GM23248 (cell line): ENCODE measurements around the gene ADCK2.

Experiments
- EZH2 ChIP-seq: fragments of 200-600 bp; sonication (generic); IDR thresholded peaks from 2 replicates; pipeline ENCODE4 v1.6.1; 2018; ENCODE audit warnings: antibody characterized with exemption, mild to moderate bottlenecking; ENCODE audit not compliant: insufficient read depth, poor library complexity, severe bottlenecking
- EZH2phosphoT487 ChIP-seq: fragments of 200-600 bp; sonication (generic); IDR thresholded peaks from 2 replicates; pipeline ENCODE4 v1.6.1; 2018; ENCODE audit warnings: antibody characterized with exemption, moderate library complexity, mild to moderate bottlenecking, low read depth; ENCODE audit not compliant: insufficient read depth

- no peak for TF ChIP-seq EZH2phosphoT487
- no peak for TF ChIP-seq EZH2
Observed at GRCh38 chr7:140673063-140673773, 473 bp downstream of the ADCK2 start.
